IMR-90 (cell line): ENCODE measurements around the gene RRAGC. TPM values are rescaled to one million over a fixed set of nuclear protein-coding genes. Genes with fewer than 3 reads are reported as not detected.
A peak's percentile ranks its signal among the peaks of the same experiment; 100 is the strongest.

Source experiments
- ATAC-seq: fragments of 200-7000 bp; cut with Tn5 transposase; 2 replicates; pipeline ENCODE4 v1.9.1; 2020; ENCODE audit warnings: low read depth, mild to moderate bottlenecking, moderate library complexity
- BruUV-seq: library from RNA; stranded (reverse); fragments of 400-500 nt; replicated peaks from 2 replicates; lab custom pipeline; 2021; lab: Mats Ljungman, UMichigan
- CTCF ChIA-PET: fragments of 300-600 bp; formaldehyde crosslinking; extraction: SDS; loops from one replicate; lab custom pipeline; 2021; ENCODE audit warnings: antibody characterized with exemption; lab: Yijun Ruan, JAX
- POLR2A ChIA-PET: fragments of 300-600 bp; sonication (Branson Sonifier 250); formaldehyde crosslinking; loops from one replicate; lab custom pipeline; 2022; ENCODE audit warnings: antibody characterized with exemption; ENCODE audit not compliant: unreplicated experiment; lab: Charles Lee
- DNase-seq: peaks from one replicate; pipeline ENCODE4 v3.0.0; 2013
- H2AFZ ChIP-seq: replicated peaks from 2 replicates; pipeline ENCODE3; 2013; ENCODE audit warnings: low read length, mild to moderate bottlenecking; ENCODE audit not compliant: poor library complexity
- H2AK5ac ChIP-seq: 2 replicates; pipeline ENCODE4 v1.6.1; 2013; ENCODE audit warnings: low read depth, low read length, inconsistent platforms
- H2AK9ac ChIP-seq: replicated peaks from 2 replicates; pipeline ENCODE3; 2013; ENCODE audit warnings: mild to moderate bottlenecking, low read depth, low read length, moderate library complexity; ENCODE audit not compliant: poor library complexity
- H2BK120ac ChIP-seq: 2 replicates; pipeline ENCODE4 v1.6.1; 2013; ENCODE audit warnings: low read depth, low read length, inconsistent platforms
- H2BK15ac ChIP-seq: 3 replicates; pipeline ENCODE4 v1.6.1; 2013; ENCODE audit warnings: low read depth, low read length, inconsistent platforms
- H2BK20ac ChIP-seq: 2 replicates; pipeline ENCODE4 v1.6.1; 2013; ENCODE audit warnings: low read depth, mild to moderate bottlenecking, inconsistent platforms, low read length, moderate library complexity
- H2BK5ac ChIP-seq: 2 replicates; pipeline ENCODE4 v1.6.1; 2013; ENCODE audit warnings: mild to moderate bottlenecking, low read depth, low read length, inconsistent platforms; ENCODE audit not compliant: poor library complexity, severe bottlenecking
- H3K14ac ChIP-seq: replicated peaks from 2 replicates; pipeline ENCODE4 v1.6.1; 2013; ENCODE audit warnings: low read depth, low read length, inconsistent platforms
- H3K18ac ChIP-seq: 2 replicates; pipeline ENCODE4 v1.6.1; 2013; ENCODE audit warnings: low read depth, low read length, control low read depth
- H3K23ac ChIP-seq: 2 replicates; pipeline ENCODE4 v1.6.1; 2013; ENCODE audit warnings: low read depth, low read length, inconsistent platforms
- H3K27ac ChIP-seq: 2 replicates; pipeline ENCODE4 v1.5.1; 2013; ENCODE audit warnings: mild to moderate bottlenecking, control low read depth, low read length; ENCODE audit not compliant: insufficient read depth
- H3K27me3 ChIP-seq: 2 replicates; pipeline ENCODE4 v1.6.1; 2013; ENCODE audit warnings: low read length; ENCODE audit not compliant: control insufficient read depth, insufficient read depth
- H3K36me3 ChIP-seq: 2 replicates; pipeline ENCODE4 v1.6.1; 2013; ENCODE audit warnings: low read length, mixed read lengths; ENCODE audit not compliant: control insufficient read depth, insufficient read depth
- H3K4ac ChIP-seq: 2 replicates; pipeline ENCODE4 v1.6.1; 2013; ENCODE audit warnings: low read depth, low read length, inconsistent platforms
- H3K4me1 ChIP-seq: 2 replicates; pipeline ENCODE4 v1.6.1; 2013; ENCODE audit warnings: low read length, mixed read lengths; ENCODE audit not compliant: control insufficient read depth, insufficient read depth
- H3K4me2 ChIP-seq: 2 replicates; pipeline ENCODE4 v1.6.1; 2013; ENCODE audit warnings: low read depth, mild to moderate bottlenecking, control low read depth, low read length, moderate library complexity
- H3K4me3 ChIP-seq: 2 replicates; pipeline ENCODE4 v1.5.1; 2013; ENCODE audit warnings: low read depth, mild to moderate bottlenecking, control low read depth, low read length, moderate library complexity; ENCODE audit not compliant: insufficient read depth
- H3K56ac ChIP-seq: 2 replicates; pipeline ENCODE4 v1.6.1; 2013; ENCODE audit warnings: low read length, inconsistent platforms; ENCODE audit not compliant: insufficient read depth; ENCODE audit errors: extremely low read depth
- H3K79me1 ChIP-seq, 2 experiments: 2 replicates each; pipeline ENCODE4 v1.6.1; 2013; ENCODE audit warnings: low read length in 2 of 2, inconsistent platforms in 1 of 2, low read depth in 1 of 2
- H3K9ac ChIP-seq: 2 replicates; pipeline ENCODE4 v1.6.1; 2013; ENCODE audit warnings: low read depth, low read length, control low read depth
- H3K9me1 ChIP-seq: 2 replicates; pipeline ENCODE4 v1.6.1; 2013; ENCODE audit warnings: low read length, inconsistent platforms; ENCODE audit not compliant: insufficient read depth
- H3K9me3 ChIP-seq: 2 replicates; pipeline ENCODE4 v1.6.1; 2013; ENCODE audit warnings: low read length; ENCODE audit not compliant: control insufficient read depth, insufficient read depth
- H4K20me1 ChIP-seq: 2 replicates; pipeline ENCODE4 v1.6.1; 2013; ENCODE audit warnings: low read length, inconsistent platforms; ENCODE audit not compliant: insufficient read depth
- H4K5ac ChIP-seq: 2 replicates; pipeline ENCODE4 v1.6.1; 2013; ENCODE audit warnings: mild to moderate bottlenecking, low read depth, low read length, control low read depth
- H4K8ac ChIP-seq, 2 experiments: 2 replicates each; pipeline ENCODE4 v1.6.1; 2013; ENCODE audit warnings: low read depth in 2 of 2, low read length in 2 of 2, control low read depth in 1 of 2, inconsistent platforms in 1 of 2
- H4K91ac ChIP-seq: 2 replicates; pipeline ENCODE4 v1.6.1; 2013; ENCODE audit warnings: low read depth, low read length, inconsistent platforms; ENCODE audit not compliant: insufficient read depth
- CEBPB ChIP-seq: IDR thresholded peaks from 2 replicates; pipeline ENCODE4 v1.6.1; 2012; ENCODE audit warnings: low read depth, low read length, improper control_type of control experiment
- RAD21 ChIP-seq: IDR thresholded peaks from 2 replicates; pipeline ENCODE4 v1.6.1; 2012; ENCODE audit warnings: low read length, improper control_type of control experiment
- SMC3 ChIP-seq: fragments of 150-350 bp; IDR thresholded peaks from 2 replicates; pipeline ENCODE4 v1.6.1; 2016; ENCODE audit warnings: low read depth, mild to moderate bottlenecking, antibody characterized with exemption, low read length, moderate library complexity
- WGBS, 2 experiments: methylation state at CpG; one replicate each; pipeline versions ENCODE4 v1.1.5 to v1.1.7; 2013; ENCODE audit warnings: missing lambda C conversion rate in 2 of 2; ENCODE audit not compliant: insufficient read length in 1 of 2; ENCODE audit errors: extremely low coverage in 2 of 2; 5-methylcytosine and 5-hydroxymethylcytosine counted together
- dilution Hi-C: fragments of 300-500 bp; cut with HindIII; formaldehyde crosslinking; loops from one replicate; pipeline ENCODE4 v1.14.3; 2018; ENCODE audit warnings: low sequenced_read_pairs; ENCODE audit not compliant: unreplicated experiment
- in situ Hi-C: fragments of 300-500 bp; cut with MboI; formaldehyde crosslinking; loops from 3 replicates; pipeline ENCODE4 v1.14.3; 2019; ENCODE audit warnings: low sequenced_read_pairs, inconsistent platforms, mixed read lengths
- intact Hi-C: fragments of 100-400 bp; cut with micrococcal nuclease; formaldehyde crosslinking; loops from 2 replicates; pipeline ENCODE4 v1.10.0; 2022
- polyA plus RNA-seq, 3 experiments: library from polyadenylated mRNA; depleted of rRNA; stranded (reverse); fragments of >200 nt; gene quantifications; 2 replicates each; pipeline ENCODE4 v1.2.3, GENCODE V29; 2012; ENCODE audit warnings: low replicate concordance in 1 of 3
- total RNA-seq: library from RNA; depleted of rRNA; stranded (reverse); fragments of >200 nt; gene quantifications from 2 replicates; pipeline ENCODE4 v1.2.3, GENCODE V29; 2012
- TF ChIP-seq, protein P1 (sequence below): fragments of 150-350 bp; IDR thresholded peaks from 2 replicates; pipeline ENCODE4 v1.6.1; 2017; ENCODE audit warnings: mild to moderate bottlenecking, antibody characterized with exemption, low read length, low read depth
- TF ChIP-seq, protein P2 (sequence below): conservative IDR thresholded peaks from 2 replicates; pipeline ENCODE4 v1.5.1; 2012; ENCODE audit warnings: mild to moderate bottlenecking, low read depth, low read length, improper control_type of control experiment

Gene RRAGC
- total and polyA plus RNA-seq, 2 of the 4 experiments (the other 2 are of a cell fraction), result 7.2 to 12.2 TPM

DNA sequence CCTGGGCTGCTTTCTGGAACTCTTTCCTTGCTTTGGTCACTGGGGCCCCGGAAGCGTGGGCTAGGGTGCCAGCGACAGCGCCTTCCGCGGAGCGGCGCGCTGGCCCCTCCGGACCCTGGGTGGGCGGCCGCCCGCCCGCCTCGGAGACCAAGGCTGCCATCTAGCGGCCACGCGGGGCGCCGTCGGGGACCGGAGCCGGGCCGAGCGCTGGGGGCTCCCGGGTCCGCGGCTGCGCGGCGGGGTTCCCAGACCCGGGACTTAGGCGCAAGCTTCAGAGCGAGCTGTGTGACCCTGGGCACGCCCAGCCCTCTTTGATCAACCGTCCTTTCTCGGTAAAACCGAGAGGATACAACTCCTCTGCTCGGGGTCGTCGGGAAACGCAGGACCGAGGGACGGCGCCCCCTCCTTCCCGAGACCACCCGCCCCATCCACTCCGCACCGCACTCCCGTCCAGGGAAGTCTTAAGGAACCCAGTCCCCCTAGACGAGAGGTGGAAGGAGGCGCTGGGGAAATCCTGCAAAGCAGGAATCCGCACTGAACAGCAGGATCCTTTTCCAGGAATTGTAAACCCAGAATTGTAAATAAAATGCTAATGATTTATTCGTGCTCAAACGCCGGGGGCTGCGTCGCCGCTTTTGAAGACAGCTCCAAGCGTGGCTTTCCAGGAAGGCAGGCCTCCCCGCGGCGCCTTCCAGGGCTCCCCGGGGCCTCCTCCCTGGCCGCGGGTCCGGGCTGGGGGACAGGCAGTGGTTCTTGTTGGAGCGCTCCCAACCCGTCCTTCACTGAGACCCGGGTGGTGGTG is 41.2 kb downstream of the RRAGC start:
- Histone ChIP-seq H3K4ac (no peak overlapping the region), H3K27ac (no peak overlapping the region), H2AK9ac (no peak overlapping the region), H3K79me1 (no peaks in the 10 kb centered on the region), H4K91ac (no peak overlapping the region), H2AFZ (peak overlapping the region; percentile 78), H2BK5ac (no peak overlapping the region), H4K8ac (no peak overlapping the region), H3K4me2 (peak overlapping the region; percentile 65; the same call in 1 of the 2 replicates), H4K5ac (no peak overlapping the region), H3K36me3 (no peaks in the 10 kb centered on the region), H2BK120ac (no peak overlapping the region), H3K56ac (no peak overlapping the region), H3K9ac (no peak overlapping the region), H2BK20ac (no peak overlapping the region), H3K27me3 (peaks cover 81% of the 10 kb centered on the region), H3K4me1 (no peaks in the 10 kb centered on the region; the same call in 1 of the 2 replicates), H2BK15ac (no peak overlapping the region), H4K20me1 (no peaks in the 10 kb centered on the region), H3K9me1 (no peaks in the 10 kb centered on the region), H3K18ac (no peak overlapping the region), H3K9me3 (peaks cover 9% of the 10 kb centered on the region; the same call in 1 of the 2 replicates), H3K23ac (no peak overlapping the region), H3K14ac (no peak overlapping the region), H2AK5ac (no peak overlapping the region), H3K4me3 (no peak overlapping the region)
- dilution Hi-C loops, result no loop called here
- CTCF ChIA-PET, result interaction anchor here (1.0 to 1.2 kb wide), 2 partner anchors 11 to 17 kb away, joined by 3 to 6 read pairs; no protein-coding TSS in a partner anchor
- DNase-seq (no peak), ATAC-seq (peak; percentile 87)
- no TSS peak for BruUV-seq
- POLR2A ChIA-PET, result no interaction called here
- intact Hi-C loops, result no loop called here
- in situ Hi-C loops, result loop anchor here (25.0 kb wide), 1 partner anchor 1206 kb away; no protein-coding TSS in a partner anchor
- TF ChIP-seq, protein P1, sequence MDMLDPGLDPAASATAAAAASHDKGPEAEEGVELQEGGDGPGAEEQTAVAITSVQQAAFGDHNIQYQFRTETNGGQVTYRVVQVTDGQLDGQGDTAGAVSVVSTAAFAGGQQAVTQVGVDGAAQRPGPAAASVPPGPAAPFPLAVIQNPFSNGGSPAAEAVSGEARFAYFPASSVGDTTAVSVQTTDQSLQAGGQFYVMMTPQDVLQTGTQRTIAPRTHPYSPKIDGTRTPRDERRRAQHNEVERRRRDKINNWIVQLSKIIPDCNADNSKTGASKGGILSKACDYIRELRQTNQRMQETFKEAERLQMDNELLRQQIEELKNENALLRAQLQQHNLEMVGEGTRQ, result no peak
- peak; percentile 47; the same call in 1 of the 2 replicates for TF ChIP-seq SMC3
- peak; percentile 66 for TF ChIP-seq RAD21
- TF ChIP-seq, protein P2, sequence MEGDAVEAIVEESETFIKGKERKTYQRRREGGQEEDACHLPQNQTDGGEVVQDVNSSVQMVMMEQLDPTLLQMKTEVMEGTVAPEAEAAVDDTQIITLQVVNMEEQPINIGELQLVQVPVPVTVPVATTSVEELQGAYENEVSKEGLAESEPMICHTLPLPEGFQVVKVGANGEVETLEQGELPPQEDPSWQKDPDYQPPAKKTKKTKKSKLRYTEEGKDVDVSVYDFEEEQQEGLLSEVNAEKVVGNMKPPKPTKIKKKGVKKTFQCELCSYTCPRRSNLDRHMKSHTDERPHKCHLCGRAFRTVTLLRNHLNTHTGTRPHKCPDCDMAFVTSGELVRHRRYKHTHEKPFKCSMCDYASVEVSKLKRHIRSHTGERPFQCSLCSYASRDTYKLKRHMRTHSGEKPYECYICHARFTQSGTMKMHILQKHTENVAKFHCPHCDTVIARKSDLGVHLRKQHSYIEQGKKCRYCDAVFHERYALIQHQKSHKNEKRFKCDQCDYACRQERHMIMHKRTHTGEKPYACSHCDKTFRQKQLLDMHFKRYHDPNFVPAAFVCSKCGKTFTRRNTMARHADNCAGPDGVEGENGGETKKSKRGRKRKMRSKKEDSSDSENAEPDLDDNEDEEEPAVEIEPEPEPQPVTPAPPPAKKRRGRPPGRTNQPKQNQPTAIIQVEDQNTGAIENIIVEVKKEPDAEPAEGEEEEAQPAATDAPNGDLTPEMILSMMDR, result peak; percentile 66
- no peak for TF ChIP-seq CEBPB
- WGBS, 2 experiments, result 1% methylated on average over 26 of the region's 70 CpGs; no CpG with 5 or more reads in 1 of the 2 experiments
